Nephron (organoid): ENCODE results near the gene TOR4A.
"Not testable (repeated sequence)": the region's sequence is repeated elsewhere in the genome, so short reads cannot be mapped to it uniquely, and the experiment has no call there.

Source experiments
- H3K27ac Mint-ChIP-seq, 3 experiments: 2 replicates each; pipeline ENCODE4 v1.8.0; 2020; ENCODE audit warnings: mixed read lengths in 3 of 3, mild to moderate bottlenecking in 2 of 3, moderate library complexity in 1 of 3
- H3K27me3 Mint-ChIP-seq: 2 replicates; pipeline ENCODE4 v1.8.0; 2021; ENCODE audit warnings: low read depth, mild to moderate bottlenecking, moderate library complexity, mixed read lengths
- H3K36me3 Mint-ChIP-seq: 2 replicates; pipeline ENCODE4 v1.8.0; 2020; ENCODE audit warnings: low read depth, mixed read lengths
- H3K4me1 Mint-ChIP-seq: 2 replicates; pipeline ENCODE4 v1.8.0; 2020; ENCODE audit warnings: mixed read lengths
- H3K4me3 Mint-ChIP-seq, 3 experiments: 2 replicates each; pipeline ENCODE4 v1.8.0; 2020; ENCODE audit warnings: mild to moderate bottlenecking in 3 of 3, mixed read lengths in 3 of 3, moderate library complexity in 2 of 3
- H3K9me3 Mint-ChIP-seq: 2 replicates; pipeline ENCODE4 v1.8.0; 2020; ENCODE audit warnings: mixed read lengths
- CTCF ChIP-seq, 3 experiments: fragments of 200-600 bp; sonication (generic); IDR thresholded peaks; one replicate each; pipeline ENCODE4 v1.5.0; 2021; ENCODE audit warnings: antibody characterized with exemption in 3 of 3; ENCODE audit not compliant: unreplicated experiment in 3 of 3

The TOR4A gene

GRCh38 chr9:137325799-137326198 lies 48.3 kb downstream of the TOR4A start:
- no peaks in the 10 kb centered on the region for H3K27me3 Mint-ChIP-seq
- H3K4me3 Mint-ChIP-seq: no peak overlapping the region
- no peak for TF ChIP-seq CTCF (IDR thresholded peaks at IDR 0.05; ENCODE audit: unreplicated experiment in 3 of 3)
- no peaks in the 10 kb centered on the region for H3K4me1 Mint-ChIP-seq
- no peak overlapping the region for H3K27ac Mint-ChIP-seq
- H3K9me3 Mint-ChIP-seq: peaks cover 3% of the 10 kb centered on the region
- peaks cover 6% of the 10 kb centered on the region for H3K36me3 Mint-ChIP-seq

GRCh38 chr9:137326445-137327065 lies 49.0 kb downstream of the TOR4A start:
- H3K4me1 Mint-ChIP-seq: no peaks in the 10 kb centered on the region
- H3K9me3 Mint-ChIP-seq: peaks cover 3% of the 10 kb centered on the region
- peaks cover 6% of the 10 kb centered on the region for H3K36me3 Mint-ChIP-seq
- no peak overlapping the region for H3K27ac Mint-ChIP-seq
- H3K27me3 Mint-ChIP-seq: no peaks in the 10 kb centered on the region
- H3K4me3 Mint-ChIP-seq: no peak overlapping the region
- TF ChIP-seq CTCF (IDR thresholded peaks at IDR 0.05; ENCODE audit: unreplicated experiment in 3 of 3): no peak

GRCh38 chr9:137327641-137328550 lies 50.4 kb downstream of the TOR4A start:
- H3K9me3 Mint-ChIP-seq, H3K4me1 Mint-ChIP-seq, H3K27me3 Mint-ChIP-seq, H3K36me3 Mint-ChIP-seq, H3K4me3 Mint-ChIP-seq, H3K27ac Mint-ChIP-seq: not testable (repeated sequence)

- not testable (repeated sequence) for H3K4me1 Mint-ChIP-seq, H3K27me3 Mint-ChIP-seq
- H3K9me3 Mint-ChIP-seq: peaks cover 13% of the 10 kb centered on the region
Observed at GRCh38 chr9:137329590-137329989, 52.1 kb downstream of the TOR4A start.

GRCh38 chr9:137330689-137331088 lies 53.2 kb downstream of the TOR4A start:
- TF ChIP-seq CTCF (IDR thresholded peaks at IDR 0.05; ENCODE audit: unreplicated experiment in 3 of 3): no peak
- no peak overlapping the region for H3K4me3 Mint-ChIP-seq
- no peak overlapping the region for H3K27ac Mint-ChIP-seq
- no peaks in the 10 kb centered on the region for H3K4me1 Mint-ChIP-seq
- H3K9me3 Mint-ChIP-seq: peaks cover 20% of the 10 kb centered on the region
- H3K36me3 Mint-ChIP-seq: peaks cover 18% of the 10 kb centered on the region
- no peaks in the 10 kb centered on the region for H3K27me3 Mint-ChIP-seq

More at GRCh38 chr9:137329590-137329989, 52.1 kb downstream of the TOR4A start:
- H3K27ac Mint-ChIP-seq, H3K4me3 Mint-ChIP-seq: not testable (repeated sequence)
- peaks cover 15% of the 10 kb centered on the region for H3K36me3 Mint-ChIP-seq

- H3K4me3 Mint-ChIP-seq: no peak overlapping the region
- no peaks in the 10 kb centered on the region for H3K27me3 Mint-ChIP-seq
- TF ChIP-seq CTCF (IDR thresholded peaks at IDR 0.05; ENCODE audit: unreplicated experiment in 3 of 3): no peak
- H3K27ac Mint-ChIP-seq: no peak overlapping the region
- peaks cover 29% of the 10 kb centered on the region for H3K9me3 Mint-ChIP-seq
- no peaks in the 10 kb centered on the region for H3K4me1 Mint-ChIP-seq
- H3K36me3 Mint-ChIP-seq: peaks cover 29% of the 10 kb centered on the region
Observed at GRCh38 chr9:137331929-137332328, 54.4 kb downstream of the TOR4A start.
